ENCODE measurements around the gene SPTBN1. TPM values are rescaled to one million over a fixed set of nuclear protein-coding genes. Genes with fewer than 3 reads are reported as not detected.
A peak's percentile ranks its signal among the peaks of the same experiment; 100 is the strongest.

SPTBN1 gene
- total and polyA plus RNA-seq, 2 experiments from 2014 or later: 122 to 341 TPM

- peaks cover 36% of the 10 kb centered on the region for H3K4me1 ChIP-seq (ENCODE audit: insufficient read depth)
- H3K27ac ChIP-seq: peak overlapping the region; percentile 25
- H3K9me2 ChIP-seq (replicated peaks; ENCODE audit: insufficient read depth): no peaks in the 10 kb centered on the region
- H3K79me2 ChIP-seq: peaks cover 100% of the 10 kb centered on the region
- no peak for DNase-seq (ENCODE audit: low spot score)
- no peaks in the 10 kb centered on the region for H3K9me3 ChIP-seq (ENCODE audit: low read depth)
- peaks cover 7% of the 10 kb centered on the region for H3K36me3 ChIP-seq (replicated peaks; ENCODE audit: insufficient read depth, low read depth)
- no peak overlapping the region for H2AFZ ChIP-seq
- no peak overlapping the region for H3K4me2 ChIP-seq
- WGBS (ENCODE audit: low lambda C conversion rate, missing lambda C conversion rate): 96% methylated on average over 2 of the region's 2 CpGs
- no peak overlapping the region for H3K4me3 ChIP-seq
- TF ChIP-seq EZH2phosphoT487 (IDR thresholded peaks at IDR 0.05; ENCODE audit: low read depth, severe bottlenecking, unreplicated experiment): no peak
- TF ChIP-seq, protein P1, sequence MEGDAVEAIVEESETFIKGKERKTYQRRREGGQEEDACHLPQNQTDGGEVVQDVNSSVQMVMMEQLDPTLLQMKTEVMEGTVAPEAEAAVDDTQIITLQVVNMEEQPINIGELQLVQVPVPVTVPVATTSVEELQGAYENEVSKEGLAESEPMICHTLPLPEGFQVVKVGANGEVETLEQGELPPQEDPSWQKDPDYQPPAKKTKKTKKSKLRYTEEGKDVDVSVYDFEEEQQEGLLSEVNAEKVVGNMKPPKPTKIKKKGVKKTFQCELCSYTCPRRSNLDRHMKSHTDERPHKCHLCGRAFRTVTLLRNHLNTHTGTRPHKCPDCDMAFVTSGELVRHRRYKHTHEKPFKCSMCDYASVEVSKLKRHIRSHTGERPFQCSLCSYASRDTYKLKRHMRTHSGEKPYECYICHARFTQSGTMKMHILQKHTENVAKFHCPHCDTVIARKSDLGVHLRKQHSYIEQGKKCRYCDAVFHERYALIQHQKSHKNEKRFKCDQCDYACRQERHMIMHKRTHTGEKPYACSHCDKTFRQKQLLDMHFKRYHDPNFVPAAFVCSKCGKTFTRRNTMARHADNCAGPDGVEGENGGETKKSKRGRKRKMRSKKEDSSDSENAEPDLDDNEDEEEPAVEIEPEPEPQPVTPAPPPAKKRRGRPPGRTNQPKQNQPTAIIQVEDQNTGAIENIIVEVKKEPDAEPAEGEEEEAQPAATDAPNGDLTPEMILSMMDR (IDR thresholded peaks at IDR 0.05; ENCODE audit: poor library complexity): no peak
- TF ChIP-seq EZH2 (IDR thresholded peaks at IDR 0.05; ENCODE audit: borderline replicate concordance): no peak
- peaks cover 75% of the 10 kb centered on the region for H4K20me1 ChIP-seq (ENCODE audit: insufficient read depth, poor library complexity, severe bottlenecking)
- no peaks in the 10 kb centered on the region for H3K27me3 ChIP-seq
Measured at GRCh38 chr2:54613386-54613785, 157.3 kb downstream of the SPTBN1 start.

GRCh38 chr2:54613794-54614257 lies 157.7 kb downstream of the SPTBN1 start:
- Histone ChIP-seq H3K9me3 (ENCODE audit: low read depth) (no peaks in the 10 kb centered on the region), H3K4me1 (ENCODE audit: insufficient read depth) (peaks cover 41% of the 10 kb centered on the region), H3K9me2 (replicated peaks; ENCODE audit: insufficient read depth) (no peaks in the 10 kb centered on the region), H4K20me1 (ENCODE audit: insufficient read depth, poor library complexity, severe bottlenecking) (peaks cover 71% of the 10 kb centered on the region), H3K27ac (peak overlapping the region; percentile 25), H3K4me2 (no peak overlapping the region), H3K4me3 (no peak overlapping the region), H3K36me3 (replicated peaks; ENCODE audit: insufficient read depth, low read depth) (peaks cover 7% of the 10 kb centered on the region), H2AFZ (no peak overlapping the region), H3K79me2 (peaks cover 97% of the 10 kb centered on the region), H3K27me3 (no peaks in the 10 kb centered on the region)
- TF ChIP-seq EZH2phosphoT487 (IDR thresholded peaks at IDR 0.05; ENCODE audit: low read depth, severe bottlenecking, unreplicated experiment): no peak
- no peak for TF ChIP-seq EZH2 (IDR thresholded peaks at IDR 0.05; ENCODE audit: borderline replicate concordance)
- TF ChIP-seq, protein P1 (IDR thresholded peaks at IDR 0.05; ENCODE audit: poor library complexity): no peak
- 83% methylated on average over 6 of the region's 6 CpGs for WGBS (ENCODE audit: low lambda C conversion rate, missing lambda C conversion rate)
- DNase-seq (ENCODE audit: low spot score): no peak

DNA sequence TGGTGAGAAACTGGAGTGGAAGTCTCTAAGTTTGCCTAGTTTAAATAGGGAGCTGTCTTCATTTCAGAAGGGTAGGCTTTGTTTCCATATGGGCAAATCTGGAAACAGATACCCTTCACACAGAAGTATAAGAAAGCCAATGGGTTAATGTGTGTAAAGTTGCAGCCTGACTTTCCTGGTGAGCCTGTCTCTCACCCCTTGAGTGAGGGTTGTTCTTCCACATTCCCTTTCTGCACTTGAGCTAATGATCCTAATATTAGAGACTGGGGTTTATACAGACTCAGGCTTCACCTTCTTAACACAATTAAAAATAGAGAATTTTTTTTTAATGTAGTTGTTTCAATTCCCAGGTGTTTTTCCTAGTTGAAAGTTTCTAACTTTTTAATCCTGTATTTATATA lies 158.7 kb downstream of the SPTBN1 start:
- Histone ChIP-seq H3K4me1 (ENCODE audit: insufficient read depth) (peaks cover 41% of the 10 kb centered on the region), H3K27ac (no peak overlapping the region), H3K9me2 (replicated peaks; ENCODE audit: insufficient read depth) (no peaks in the 10 kb centered on the region), H3K4me2 (no peak overlapping the region), H3K79me2 (peaks cover 93% of the 10 kb centered on the region), H4K20me1 (ENCODE audit: insufficient read depth, poor library complexity, severe bottlenecking) (peaks cover 63% of the 10 kb centered on the region), H3K4me3 (no peak overlapping the region), H2AFZ (no peak overlapping the region), H3K36me3 (replicated peaks; ENCODE audit: insufficient read depth, low read depth) (peaks cover 7% of the 10 kb centered on the region), H3K9me3 (ENCODE audit: low read depth) (no peaks in the 10 kb centered on the region), H3K27me3 (no peaks in the 10 kb centered on the region)
- TF ChIP-seq, protein P1 (IDR thresholded peaks at IDR 0.05; ENCODE audit: poor library complexity): no peak
- TF ChIP-seq EZH2phosphoT487 (IDR thresholded peaks at IDR 0.05; ENCODE audit: low read depth, severe bottlenecking, unreplicated experiment) (no peak), EZH2 (IDR thresholded peaks at IDR 0.05; ENCODE audit: borderline replicate concordance) (no peak)
- DNase-seq (ENCODE audit: low spot score): no peak
